ENCODE measurements around the gene ZNF366.

The ZNF366 gene

DNA sequence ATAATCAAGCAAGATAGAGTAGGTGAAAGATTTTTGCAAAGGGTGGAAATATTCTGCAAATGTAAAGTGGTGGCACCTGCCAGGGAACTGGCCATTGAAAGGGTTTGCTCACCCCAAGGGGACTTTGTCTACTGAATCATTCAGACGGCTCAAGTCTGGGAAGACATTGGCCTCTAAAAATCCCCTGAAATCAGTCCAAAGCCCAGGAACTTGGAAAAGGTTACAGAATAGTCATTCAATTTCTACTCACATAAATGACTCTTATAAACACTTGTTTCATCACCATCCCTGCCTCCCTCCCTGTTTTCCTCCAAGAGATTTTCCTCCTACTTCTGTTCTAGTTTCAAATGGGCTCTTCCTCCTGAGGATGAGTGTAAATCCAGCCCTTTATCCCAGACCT is 28.5 kb downstream of the ZNF366 start:
- H3K27me3 ChIP-seq (ENCODE audit: control insufficient read depth, insufficient read depth, low read length) = no peaks in the 10 kb centered on the region
- no peaks in the 10 kb centered on the region for H3K36me3 ChIP-seq (ENCODE audit: control insufficient read depth, insufficient read depth, low read length)
- WGBS (ENCODE audit: insufficient coverage, insufficient read length) = no CpG with 5 or more reads among the region's 1 CpG
- DNase-seq (ENCODE audit: low read depth, low spot score) = no peak
- H3K9me3 ChIP-seq (ENCODE audit: control insufficient read depth, insufficient read depth, low read length) = no peaks in the 10 kb centered on the region
- no peaks in the 10 kb centered on the region for H3K4me1 ChIP-seq (ENCODE audit: control insufficient read depth, insufficient read depth, low read length)
- H3K27ac ChIP-seq (ENCODE audit: low read length) = no peak overlapping the region
- no peak overlapping the region for H3K4me3 ChIP-seq (ENCODE audit: low read length)

DNA sequence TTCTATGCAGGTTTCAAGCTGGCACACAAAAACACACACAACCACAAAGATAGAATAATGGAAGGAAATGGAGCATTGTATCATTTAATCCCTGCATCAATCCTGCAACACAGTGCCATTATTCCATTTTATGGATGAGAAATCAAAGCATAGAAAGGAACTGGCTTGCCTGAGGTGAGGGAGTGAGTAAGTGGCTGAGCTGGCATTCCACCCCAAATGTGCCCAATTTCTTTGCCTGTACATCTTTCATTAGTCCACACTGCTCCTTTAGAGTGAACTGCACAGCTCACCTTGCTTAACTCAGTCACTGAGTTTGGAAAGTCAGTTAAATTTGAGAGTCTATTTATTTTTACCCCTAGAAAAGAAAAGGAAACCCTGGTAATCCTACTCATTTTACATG is 28.9 kb downstream of the ZNF366 start:
- H3K9me3 ChIP-seq (ENCODE audit: control insufficient read depth, insufficient read depth, low read length) = no peaks in the 10 kb centered on the region
- no peaks in the 10 kb centered on the region for H3K36me3 ChIP-seq (ENCODE audit: control insufficient read depth, insufficient read depth, low read length)
- DNase-seq (ENCODE audit: low read depth, low spot score) = no peak
- H3K4me1 ChIP-seq (ENCODE audit: control insufficient read depth, insufficient read depth, low read length) = no peaks in the 10 kb centered on the region
- H3K4me3 ChIP-seq (ENCODE audit: low read length) = no peak overlapping the region
- no peaks in the 10 kb centered on the region for H3K27me3 ChIP-seq (ENCODE audit: control insufficient read depth, insufficient read depth, low read length)
- H3K27ac ChIP-seq (ENCODE audit: low read length) = no peak overlapping the region

DNA sequence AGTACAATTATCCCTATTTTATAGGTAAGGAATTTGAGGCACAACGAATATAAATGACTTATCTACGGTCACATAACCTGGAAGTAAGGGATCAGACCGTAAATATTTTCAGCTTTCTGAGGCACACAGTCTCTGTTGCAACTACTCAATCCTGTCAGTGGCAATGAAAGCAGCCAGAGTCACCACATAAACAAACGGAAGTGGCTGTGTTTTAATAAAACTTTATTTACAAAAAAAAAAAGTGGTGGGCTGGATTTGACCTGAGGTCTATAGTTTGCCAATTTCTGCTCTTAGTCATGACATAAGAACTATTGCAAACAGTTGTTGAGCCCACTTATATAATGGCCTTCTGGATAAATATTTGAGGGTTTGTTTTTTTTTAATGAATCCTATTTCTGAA is 29.6 kb downstream of the ZNF366 start:
- H3K4me3 ChIP-seq (ENCODE audit: low read length) = no peak overlapping the region
- no peaks in the 10 kb centered on the region for H3K4me1 ChIP-seq (ENCODE audit: control insufficient read depth, insufficient read depth, low read length)
- no peaks in the 10 kb centered on the region for H3K27me3 ChIP-seq (ENCODE audit: control insufficient read depth, insufficient read depth, low read length)
- no peaks in the 10 kb centered on the region for H3K36me3 ChIP-seq (ENCODE audit: control insufficient read depth, insufficient read depth, low read length)
- H3K9me3 ChIP-seq (ENCODE audit: control insufficient read depth, insufficient read depth, low read length) = no peaks in the 10 kb centered on the region
- no peak for DNase-seq (ENCODE audit: low read depth, low spot score)
- no CpG with 5 or more reads among the region's 4 CpGs for WGBS (ENCODE audit: insufficient coverage, insufficient read length)
- no peak overlapping the region for H3K27ac ChIP-seq (ENCODE audit: low read length)

DNA sequence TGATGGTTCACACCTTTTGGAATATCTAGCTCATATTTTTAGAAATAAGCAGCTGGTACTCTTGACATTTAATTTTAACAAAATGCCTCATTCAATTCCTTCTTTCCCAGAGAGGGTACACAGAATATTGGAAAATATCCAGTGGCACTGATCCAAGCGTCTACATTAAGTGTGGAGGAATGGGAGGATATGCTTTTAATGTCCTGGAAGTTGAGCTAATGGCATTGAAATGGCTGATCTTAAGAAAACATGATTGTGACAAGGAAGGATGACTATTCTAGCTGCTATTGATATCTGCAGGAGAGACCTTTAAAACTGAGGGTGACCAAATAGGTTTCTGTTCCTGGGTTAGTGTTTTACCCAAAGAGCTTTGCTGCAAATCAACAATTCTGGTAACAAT is 30.0 kb downstream of the ZNF366 start:
- Histone ChIP-seq H3K4me3 (ENCODE audit: low read length) (no peak overlapping the region), H3K27ac (ENCODE audit: low read length) (no peak overlapping the region), H3K36me3 (ENCODE audit: control insufficient read depth, insufficient read depth, low read length) (no peaks in the 10 kb centered on the region)

DNA sequence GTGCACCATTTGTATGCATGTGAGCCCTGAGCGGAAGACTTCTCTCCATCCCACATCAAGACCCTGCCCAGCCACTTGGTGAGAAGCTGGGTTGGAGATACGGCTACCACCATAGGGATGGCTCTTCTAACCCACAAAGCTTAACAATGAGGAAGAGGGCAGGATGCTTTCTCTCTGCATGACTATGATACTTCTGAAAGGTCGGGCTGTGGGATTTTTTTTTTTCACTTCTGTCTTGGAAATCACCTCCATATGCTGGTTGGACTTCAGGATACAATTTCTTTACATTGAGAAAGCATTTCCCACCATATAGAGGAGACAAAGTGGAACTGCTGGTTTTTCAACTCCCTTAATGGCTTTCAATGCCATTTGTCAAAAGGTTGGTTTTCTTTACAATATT is 30.5 kb downstream of the ZNF366 start:
- Histone ChIP-seq H3K27me3 (ENCODE audit: control insufficient read depth, insufficient read depth, low read length) (no peaks in the 10 kb centered on the region), H3K36me3 (ENCODE audit: control insufficient read depth, insufficient read depth, low read length) (no peaks in the 10 kb centered on the region), H3K4me3 (ENCODE audit: low read length) (no peak overlapping the region), H3K4me1 (ENCODE audit: control insufficient read depth, insufficient read depth, low read length) (no peaks in the 10 kb centered on the region), H3K9me3 (ENCODE audit: control insufficient read depth, insufficient read depth, low read length) (no peaks in the 10 kb centered on the region), H3K27ac (ENCODE audit: low read length) (no peak overlapping the region)
- no peak for DNase-seq (ENCODE audit: low read depth, low spot score)
- WGBS (ENCODE audit: insufficient coverage, insufficient read length) = no CpG with 5 or more reads among the region's 3 CpGs

More for the DNA sequence above, 30.0 kb downstream of the ZNF366 start:
- H3K4me1 ChIP-seq (ENCODE audit: control insufficient read depth, insufficient read depth, low read length) = no peaks in the 10 kb centered on the region
- no peaks in the 10 kb centered on the region for H3K27me3 ChIP-seq (ENCODE audit: control insufficient read depth, insufficient read depth, low read length)
- WGBS (ENCODE audit: insufficient coverage, insufficient read length) = no CpG with 5 or more reads among the region's 1 CpG
- no peak for DNase-seq (ENCODE audit: low read depth, low spot score)
- H3K9me3 ChIP-seq (ENCODE audit: control insufficient read depth, insufficient read depth, low read length) = no peaks in the 10 kb centered on the region

DNA sequence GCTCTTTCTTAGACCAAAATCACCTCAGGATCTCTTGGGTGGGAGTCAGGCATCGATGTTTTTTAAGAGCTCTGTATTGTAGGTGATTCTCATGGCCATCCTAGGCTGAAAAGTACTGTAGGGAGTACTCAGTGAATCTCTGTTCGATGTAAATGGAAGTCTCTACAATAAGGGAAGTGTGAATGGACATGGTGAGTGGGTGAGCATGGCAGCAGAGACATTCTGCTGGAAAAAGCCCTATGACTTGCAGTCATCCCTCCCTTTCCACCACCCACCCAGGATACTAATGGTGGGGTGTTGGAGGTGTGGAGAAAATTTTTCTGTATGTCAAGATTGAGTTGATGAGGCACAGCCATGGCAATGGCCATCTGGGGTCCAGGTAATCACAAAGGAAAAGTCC is 30.9 kb downstream of the ZNF366 start:
- Histone ChIP-seq H3K27ac (ENCODE audit: low read length) (no peak overlapping the region), H3K27me3 (ENCODE audit: control insufficient read depth, insufficient read depth, low read length) (no peaks in the 10 kb centered on the region), H3K4me1 (ENCODE audit: control insufficient read depth, insufficient read depth, low read length) (no peaks in the 10 kb centered on the region), H3K4me3 (ENCODE audit: low read length) (no peak overlapping the region), H3K36me3 (ENCODE audit: control insufficient read depth, insufficient read depth, low read length) (no peaks in the 10 kb centered on the region), H3K9me3 (ENCODE audit: control insufficient read depth, insufficient read depth, low read length) (no peaks in the 10 kb centered on the region)
- DNase-seq (ENCODE audit: low read depth, low spot score) = no peak
- no CpG with 5 or more reads among the region's 2 CpGs for WGBS (ENCODE audit: insufficient coverage, insufficient read length)

DNA sequence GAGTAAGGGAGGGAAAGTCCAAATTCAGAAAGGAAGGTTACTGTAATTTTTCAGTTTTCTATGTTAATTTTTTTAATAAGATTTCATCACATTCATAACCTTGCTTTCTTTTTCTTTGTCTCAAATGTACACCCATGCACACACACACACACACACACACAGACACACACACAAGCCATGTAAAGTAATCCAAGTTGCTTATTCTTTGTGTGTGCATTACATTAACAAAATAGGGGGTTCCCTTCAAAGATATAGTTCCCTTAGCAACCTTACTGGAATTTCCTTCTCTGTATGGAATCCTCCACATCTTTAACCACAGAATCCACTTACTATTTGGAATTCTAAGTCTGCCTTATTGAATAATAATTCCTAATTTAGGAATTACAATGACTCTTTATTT is 32.7 kb downstream of the ZNF366 start:
- H3K36me3 ChIP-seq (ENCODE audit: control insufficient read depth, insufficient read depth, low read length) = no peaks in the 10 kb centered on the region
- no peak for DNase-seq (ENCODE audit: low read depth, low spot score)
- H3K27me3 ChIP-seq (ENCODE audit: control insufficient read depth, insufficient read depth, low read length) = no peaks in the 10 kb centered on the region
- H3K4me1 ChIP-seq (ENCODE audit: control insufficient read depth, insufficient read depth, low read length) = no peaks in the 10 kb centered on the region
- no peaks in the 10 kb centered on the region for H3K9me3 ChIP-seq (ENCODE audit: control insufficient read depth, insufficient read depth, low read length)
- no peak overlapping the region for H3K27ac ChIP-seq (ENCODE audit: low read length)
- H3K4me3 ChIP-seq (ENCODE audit: low read length) = no peak overlapping the region

DNA sequence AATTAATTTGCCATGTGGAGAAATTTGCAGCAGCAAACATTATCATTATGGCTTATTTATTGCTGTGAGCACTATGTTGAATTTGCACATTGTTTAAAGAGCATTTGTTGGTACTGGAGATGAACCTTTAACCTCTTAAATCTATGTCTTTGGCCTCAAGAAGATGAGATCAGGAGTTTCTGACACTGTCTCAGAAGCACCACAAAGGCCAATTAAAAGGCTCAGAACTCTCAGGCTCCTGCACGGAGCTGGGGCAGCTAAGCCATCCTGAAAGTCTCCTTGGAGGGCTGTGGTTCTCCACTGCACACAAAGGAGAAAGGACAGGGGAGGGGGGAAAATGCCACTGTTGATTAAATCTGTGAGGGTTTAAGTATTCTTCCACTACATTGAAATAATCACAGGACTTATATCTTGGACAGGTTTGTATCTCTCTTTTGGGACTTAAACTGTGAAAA is 33.1 kb downstream of the ZNF366 start:
- no peaks in the 10 kb centered on the region for H3K4me1 ChIP-seq (ENCODE audit: control insufficient read depth, insufficient read depth, low read length)
- no peak for DNase-seq (ENCODE audit: low read depth, low spot score)
- no peaks in the 10 kb centered on the region for H3K36me3 ChIP-seq (ENCODE audit: control insufficient read depth, insufficient read depth, low read length)
- no peak overlapping the region for H3K27ac ChIP-seq (ENCODE audit: low read length)
- no peaks in the 10 kb centered on the region for H3K9me3 ChIP-seq (ENCODE audit: control insufficient read depth, insufficient read depth, low read length)
- WGBS (ENCODE audit: insufficient coverage, insufficient read length) = no CpG with 5 or more reads among the region's 1 CpG
- no peak overlapping the region for H3K4me3 ChIP-seq (ENCODE audit: low read length)
- H3K27me3 ChIP-seq (ENCODE audit: control insufficient read depth, insufficient read depth, low read length) = no peaks in the 10 kb centered on the region

DNA sequence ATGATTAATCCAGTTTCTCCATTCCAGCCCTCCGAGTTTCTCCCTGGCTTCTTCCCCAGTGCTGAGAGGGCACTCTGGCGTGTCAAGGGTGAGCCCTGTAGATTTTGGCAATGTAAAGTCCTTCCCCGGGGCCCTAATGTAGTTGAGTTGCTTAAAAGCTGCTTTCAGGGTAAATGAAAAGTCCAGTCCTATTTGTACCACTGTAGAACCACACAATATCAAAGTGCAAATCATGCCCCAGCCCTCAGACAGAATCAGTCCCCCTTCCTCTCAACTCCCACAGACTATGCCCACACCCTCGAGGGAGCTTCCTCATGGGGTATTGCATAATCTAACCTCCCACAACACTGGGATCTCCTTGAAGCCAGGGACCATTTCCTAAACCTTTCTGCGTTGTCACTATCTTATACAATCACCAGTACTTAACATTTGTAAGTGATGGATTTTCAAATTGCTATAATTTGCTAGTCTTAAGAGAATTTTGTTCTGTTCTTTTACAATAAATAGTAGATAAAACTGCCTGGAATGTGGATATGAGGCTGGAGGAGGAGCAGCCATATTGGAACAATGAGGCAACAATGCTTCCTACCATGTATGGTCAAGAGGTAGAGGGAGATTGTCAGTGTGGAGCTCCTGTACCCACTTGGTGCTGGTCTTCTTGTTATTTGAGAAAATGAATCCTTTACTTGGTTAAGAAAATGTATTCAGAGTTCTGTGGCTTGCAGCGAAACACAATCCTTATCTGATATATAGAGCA is 34.4 kb downstream of the ZNF366 start:
- WGBS (ENCODE audit: insufficient coverage, insufficient read length) = no CpG with 5 or more reads among the region's 6 CpGs
- no peak overlapping the region for H3K27ac ChIP-seq (ENCODE audit: low read length)
- no peak for DNase-seq (ENCODE audit: low read depth, low spot score)

DNA sequence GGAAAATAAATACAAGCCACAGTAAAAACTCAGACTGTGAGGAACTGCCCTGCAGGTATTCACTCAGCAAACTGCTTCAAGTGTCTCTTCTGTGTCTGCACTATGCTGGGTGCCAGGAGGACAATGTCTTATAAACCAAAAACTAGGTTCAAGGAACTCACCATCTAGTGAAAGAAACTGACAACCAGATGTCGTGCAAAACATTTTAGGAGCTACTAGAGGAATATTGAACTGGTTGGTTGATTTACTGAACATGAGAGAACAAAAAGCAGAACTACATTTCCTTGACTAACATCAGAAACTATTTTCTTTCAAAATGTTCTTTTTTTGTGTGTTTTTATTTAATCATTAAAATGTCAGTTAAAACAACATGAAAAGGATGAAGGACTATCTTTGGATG is 35.2 kb downstream of the ZNF366 start:
- Histone ChIP-seq H3K9me3 (ENCODE audit: control insufficient read depth, insufficient read depth, low read length) (no peaks in the 10 kb centered on the region), H3K4me1 (ENCODE audit: control insufficient read depth, insufficient read depth, low read length) (no peaks in the 10 kb centered on the region), H3K27ac (ENCODE audit: low read length) (no peak overlapping the region), H3K27me3 (ENCODE audit: control insufficient read depth, insufficient read depth, low read length) (no peaks in the 10 kb centered on the region), H3K4me3 (ENCODE audit: low read length) (no peak overlapping the region), H3K36me3 (ENCODE audit: control insufficient read depth, insufficient read depth, low read length) (no peaks in the 10 kb centered on the region)
- no peak for DNase-seq (ENCODE audit: low read depth, low spot score)
- no CpG with 5 or more reads among the region's 1 CpG for WGBS (ENCODE audit: insufficient coverage, insufficient read length)

More for the DNA sequence above, 34.4 kb downstream of the ZNF366 start:
- Histone ChIP-seq H3K36me3 (ENCODE audit: control insufficient read depth, insufficient read depth, low read length) (no peaks in the 10 kb centered on the region), H3K27me3 (ENCODE audit: control insufficient read depth, insufficient read depth, low read length) (no peaks in the 10 kb centered on the region), H3K4me3 (ENCODE audit: low read length) (no peak overlapping the region), H3K9me3 (ENCODE audit: control insufficient read depth, insufficient read depth, low read length) (no peaks in the 10 kb centered on the region), H3K4me1 (ENCODE audit: control insufficient read depth, insufficient read depth, low read length) (no peaks in the 10 kb centered on the region)

DNA sequence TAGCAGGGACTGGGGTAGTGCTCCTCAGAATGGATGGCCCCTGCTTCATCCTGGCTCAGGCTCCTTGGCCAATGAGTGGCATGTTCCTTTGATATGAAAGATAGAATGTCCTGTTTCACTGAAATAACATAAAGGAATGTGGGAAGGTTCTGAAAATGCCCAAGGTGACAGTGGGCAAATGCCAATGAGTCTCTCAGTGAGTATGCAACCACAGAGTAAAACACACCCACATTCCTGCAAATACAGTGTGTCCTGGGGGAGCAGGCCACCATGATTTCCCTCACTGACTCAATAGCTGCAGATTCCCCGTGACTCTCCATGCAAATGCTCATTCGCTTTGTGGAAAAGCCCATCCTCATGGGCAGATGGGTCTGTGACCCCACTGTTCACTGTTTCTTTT is 36.4 kb downstream of the ZNF366 start:
- Histone ChIP-seq H3K36me3 (ENCODE audit: control insufficient read depth, insufficient read depth, low read length) (no peaks in the 10 kb centered on the region), H3K27me3 (ENCODE audit: control insufficient read depth, insufficient read depth, low read length) (no peaks in the 10 kb centered on the region), H3K4me3 (ENCODE audit: low read length) (no peak overlapping the region), H3K9me3 (ENCODE audit: control insufficient read depth, insufficient read depth, low read length) (no peaks in the 10 kb centered on the region), H3K4me1 (ENCODE audit: control insufficient read depth, insufficient read depth, low read length) (no peaks in the 10 kb centered on the region), H3K27ac (ENCODE audit: low read length) (no peak overlapping the region)
- no peak for DNase-seq (ENCODE audit: low read depth, low spot score)
- WGBS (ENCODE audit: insufficient coverage, insufficient read length) = no CpG with 5 or more reads among the region's 2 CpGs
